DMS153 (cell line): Measurements from ENCODE around the gene SENP8.
"Not testable (repeated sequence)": the region's sequence is repeated elsewhere in the genome, so short reads cannot be mapped to it uniquely, and the experiment has no call there.

Experiments
- DNase-seq: peaks from one replicate; lab custom pipeline; 2025; lab: John Stamatoyannopoulos, UW

SENP8 gene

GRCh38 chr15:72155635-72156616, 37.7 kb downstream of the SENP8 start:
- DNase-seq, result peak; percentile 38

DNA sequence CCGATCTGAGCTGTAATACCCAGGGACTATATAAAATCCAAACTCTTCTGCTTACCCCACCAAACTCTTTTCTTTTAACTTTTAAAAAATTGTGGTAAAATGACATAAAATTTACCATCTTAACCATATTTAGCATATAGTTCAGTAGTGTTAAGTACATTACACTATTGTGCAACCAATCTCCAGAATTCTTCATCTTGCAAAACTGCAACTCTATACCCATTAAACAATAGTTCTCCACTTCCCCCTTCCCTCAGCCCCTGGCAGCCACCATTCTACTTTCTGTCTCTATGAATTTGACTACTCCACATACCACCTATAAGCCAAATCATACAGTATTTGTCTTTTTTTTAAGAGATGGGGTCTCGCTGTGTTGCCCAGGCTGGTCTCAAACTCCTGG, 38.7 kb downstream of the SENP8 start:
- DNase-seq, result no peak

- no peak for DNase-seq
These were observed 42.6 kb downstream of the SENP8 start for GRCh38 chr15:72160696-72161245.

DNA sequence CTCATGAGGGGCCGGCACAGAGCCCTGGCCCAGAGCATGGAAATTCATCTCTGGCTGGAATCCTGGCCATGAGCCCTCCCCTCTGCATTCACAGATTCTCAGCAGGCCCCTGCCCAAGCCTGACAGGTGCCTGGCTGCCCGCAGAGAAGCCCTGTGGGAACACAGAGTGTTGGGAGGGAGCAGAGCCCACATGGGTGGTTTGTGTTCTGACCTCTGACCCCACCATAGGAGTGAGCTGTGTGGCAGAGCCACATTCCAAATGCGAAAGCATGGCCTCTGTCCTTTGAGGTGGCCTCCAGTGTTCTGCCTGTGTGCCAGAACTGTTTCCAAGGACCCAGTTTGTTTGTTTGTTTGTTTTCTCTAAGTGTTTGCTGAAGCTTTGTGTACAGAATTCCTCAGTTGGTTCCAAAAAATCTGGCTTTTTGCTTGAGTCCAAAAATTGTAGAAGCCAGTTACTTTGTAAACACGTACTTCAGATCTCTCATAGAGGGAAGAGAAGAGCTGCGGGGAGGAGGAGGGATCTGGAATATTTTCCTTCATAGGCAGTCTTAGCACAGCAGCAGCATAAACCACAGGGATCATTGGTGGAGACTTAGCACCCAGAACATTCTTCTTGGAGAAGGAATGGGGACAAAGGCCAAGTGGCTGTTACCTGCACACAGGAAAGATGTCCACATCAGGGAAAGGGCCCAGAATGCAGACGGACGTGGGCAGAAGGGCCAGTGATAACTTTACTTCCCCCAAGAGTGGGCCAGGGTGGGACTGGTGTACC, 43.3 kb downstream of the SENP8 start:
- DNase-seq, result no peak

GRCh38 chr15:72162569-72162968, 44.4 kb downstream of the SENP8 start:
- no peak for DNase-seq

DNA sequence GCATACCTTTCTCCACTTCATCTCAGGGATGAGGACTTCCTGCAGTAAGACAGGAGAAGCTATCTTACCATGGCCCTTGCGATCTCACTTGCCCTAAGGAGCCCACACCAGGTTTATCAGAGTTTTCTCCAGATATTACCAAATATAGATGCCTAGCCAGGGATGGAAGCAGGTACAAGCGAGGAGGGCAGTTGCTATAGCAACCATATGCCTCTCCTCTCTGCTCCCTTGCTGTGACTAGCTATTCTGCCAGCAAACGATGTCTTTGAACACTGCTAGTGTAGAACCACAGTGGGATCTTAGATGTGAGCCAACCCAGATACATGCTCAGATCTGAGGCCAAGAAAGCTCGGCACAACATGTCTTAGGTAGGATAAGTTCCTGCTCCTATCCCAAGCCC, 45.5 kb downstream of the SENP8 start:
- no peak for DNase-seq

GRCh38 chr15:72166716-72167417, 48.7 kb downstream of the SENP8 start:
- no peak for DNase-seq

DNA sequence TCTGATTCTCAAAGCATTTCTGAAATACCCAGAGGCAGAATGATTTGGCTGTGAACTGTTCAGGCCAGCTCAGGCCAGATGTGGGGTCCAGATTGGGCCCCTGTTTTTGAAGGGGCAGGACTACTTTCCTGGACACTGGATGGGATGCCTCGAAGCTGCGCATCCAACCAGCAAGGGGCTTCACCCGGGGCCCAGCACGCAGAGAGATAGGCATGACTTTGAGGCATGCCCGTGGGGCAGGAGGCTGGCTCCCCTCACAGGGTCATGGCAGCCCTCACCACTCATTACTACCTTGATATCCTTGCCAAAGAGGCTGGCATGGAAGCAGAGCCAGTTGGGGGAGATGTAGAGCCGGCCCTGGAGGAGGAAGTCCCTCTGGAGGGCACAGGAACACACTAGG, 49.2 kb downstream of the SENP8 start:
- no peak for DNase-seq

- DNase-seq, result no peak
These were observed 50.1 kb downstream of the SENP8 start for GRCh38 chr15:72168131-72168807.

- DNase-seq, result no peak
These were observed 50.6 kb downstream of the SENP8 start for GRCh38 chr15:72168808-72169190.

GRCh38 chr15:72169236-72169920, 51.2 kb downstream of the SENP8 start:
- DNase-seq, result no peak

GRCh38 chr15:72169921-72170611, 51.9 kb downstream of the SENP8 start:
- peak; percentile 32 for DNase-seq

- no peak for DNase-seq
These were observed 52.5 kb downstream of the SENP8 start for GRCh38 chr15:72170691-72171090.

GRCh38 chr15:72171978-72172377, 53.8 kb downstream of the SENP8 start:
- not testable (repeated sequence) for DNase-seq

DNA sequence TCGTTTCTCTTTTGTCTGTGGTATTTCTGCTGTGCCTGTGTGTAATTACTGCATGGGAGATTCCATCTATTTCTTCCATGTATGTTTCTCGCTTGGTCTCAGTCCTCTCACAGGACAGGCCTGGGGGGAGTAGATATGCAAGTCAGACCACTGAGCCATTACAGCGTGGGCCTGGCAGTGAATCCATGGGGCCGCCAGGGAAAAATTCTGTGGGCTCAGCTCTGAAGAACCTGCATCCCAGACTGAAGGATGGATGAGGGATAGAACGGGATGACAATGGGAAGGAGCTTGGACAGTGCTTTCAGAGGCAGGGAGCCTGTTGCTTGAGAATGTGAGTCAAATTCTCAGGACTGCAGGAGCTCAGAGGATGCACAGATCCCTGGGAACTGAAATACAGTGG, 54.6 kb downstream of the SENP8 start:
- no peak for DNase-seq

GRCh38 chr15:72173401-72173800, 55.2 kb downstream of the SENP8 start:
- DNase-seq, result no peak

- no peak for DNase-seq
These were observed 55.8 kb downstream of the SENP8 start for GRCh38 chr15:72173864-72174550.

- no peak for DNase-seq
These were observed 56.5 kb downstream of the SENP8 start for GRCh38 chr15:72174551-72175165.
